AML-193 (cell line): ENCODE data around the gene HSF2BP.
"Not testable (repeated sequence)": the region's sequence is repeated elsewhere in the genome, so short reads cannot be mapped to it uniquely, and the experiment has no call there.

Experiments
- DNase-seq, 2 experiments: peaks; one replicate each; lab custom pipeline; 2025; lab: John Stamatoyannopoulos, UW

HSF2BP gene

DNA sequence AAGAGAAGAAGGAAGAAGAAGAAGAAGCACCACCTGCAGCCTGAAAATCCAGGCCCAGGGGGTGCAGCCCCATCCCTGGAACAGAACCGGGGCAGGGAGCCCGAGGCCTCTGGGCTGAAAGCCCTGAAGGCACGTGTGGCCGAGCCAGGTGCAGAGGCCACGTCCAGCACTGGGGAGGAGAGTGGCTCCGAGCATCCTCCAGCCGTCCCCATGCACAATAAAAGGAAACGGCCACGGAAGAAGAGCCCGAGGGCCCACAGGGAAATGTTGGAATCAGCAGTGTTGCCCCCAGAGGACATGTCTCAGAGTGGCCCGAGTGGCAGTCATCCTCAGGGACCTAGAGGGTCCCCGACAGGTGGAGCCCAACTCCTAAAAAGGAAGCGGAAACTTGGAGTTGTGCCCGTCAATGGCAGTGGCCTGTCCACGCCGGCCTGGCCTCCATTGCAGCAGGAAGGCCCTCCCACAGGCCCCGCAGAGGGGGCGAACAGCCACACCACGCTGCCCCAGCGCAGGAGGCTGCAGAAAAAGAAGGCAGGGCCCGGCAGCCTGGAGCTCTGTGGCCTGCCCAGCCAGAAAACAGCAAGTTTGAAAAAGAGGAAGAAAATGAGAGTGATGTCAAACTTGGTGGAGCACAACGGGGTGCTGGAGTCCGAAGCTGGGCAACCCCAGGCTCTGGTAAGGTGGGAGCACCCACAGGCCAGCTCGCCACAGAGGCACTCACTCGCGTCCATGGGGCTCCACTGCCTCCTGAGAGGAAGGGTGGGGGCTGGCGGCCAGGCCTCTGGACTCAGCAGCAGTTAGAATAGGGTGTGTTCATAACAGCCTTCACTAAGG, 28.5 kb upstream of the HSF2BP start:
- no peak for DNase-seq

- DNase-seq = no peak
Observed at GRCh38 chr21:43686811-43687565, 27.7 kb upstream of the HSF2BP start.

DNA sequence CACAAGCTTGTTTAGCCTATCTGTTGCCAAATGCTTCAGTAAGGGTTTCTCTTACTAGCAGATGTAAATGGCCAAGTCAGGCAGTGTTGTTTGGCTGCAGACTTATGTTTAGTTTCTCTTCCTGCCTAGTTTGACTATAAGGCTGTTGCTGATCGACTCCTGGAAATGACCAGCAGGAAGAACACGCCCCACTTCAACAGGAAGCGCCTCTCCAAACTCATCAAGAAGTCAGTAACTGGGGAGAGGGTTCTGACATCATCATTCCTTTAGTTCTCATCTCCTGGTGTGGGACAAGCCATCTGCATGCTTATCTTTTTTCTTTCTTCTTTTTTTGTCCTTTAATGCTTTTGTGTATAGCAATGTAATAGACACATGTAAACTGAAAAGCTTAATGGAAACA, 25.1 kb upstream of the HSF2BP start:
- no peak for DNase-seq

- DNase-seq = no peak
Observed at GRCh38 chr21:43681650-43682049, 22.4 kb upstream of the HSF2BP start.

GRCh38 chr21:43680421-43680820, 21.1 kb upstream of the HSF2BP start:
- not testable (repeated sequence) for DNase-seq

- DNase-seq = no peak
Observed at GRCh38 chr21:43679951-43680350, 20.7 kb upstream of the HSF2BP start.

- DNase-seq = no peak
Observed at GRCh38 chr21:43676391-43676790, 17.1 kb upstream of the HSF2BP start.

- DNase-seq = no peak
Observed at GRCh38 chr21:43675871-43676270, 16.6 kb upstream of the HSF2BP start.

DNA sequence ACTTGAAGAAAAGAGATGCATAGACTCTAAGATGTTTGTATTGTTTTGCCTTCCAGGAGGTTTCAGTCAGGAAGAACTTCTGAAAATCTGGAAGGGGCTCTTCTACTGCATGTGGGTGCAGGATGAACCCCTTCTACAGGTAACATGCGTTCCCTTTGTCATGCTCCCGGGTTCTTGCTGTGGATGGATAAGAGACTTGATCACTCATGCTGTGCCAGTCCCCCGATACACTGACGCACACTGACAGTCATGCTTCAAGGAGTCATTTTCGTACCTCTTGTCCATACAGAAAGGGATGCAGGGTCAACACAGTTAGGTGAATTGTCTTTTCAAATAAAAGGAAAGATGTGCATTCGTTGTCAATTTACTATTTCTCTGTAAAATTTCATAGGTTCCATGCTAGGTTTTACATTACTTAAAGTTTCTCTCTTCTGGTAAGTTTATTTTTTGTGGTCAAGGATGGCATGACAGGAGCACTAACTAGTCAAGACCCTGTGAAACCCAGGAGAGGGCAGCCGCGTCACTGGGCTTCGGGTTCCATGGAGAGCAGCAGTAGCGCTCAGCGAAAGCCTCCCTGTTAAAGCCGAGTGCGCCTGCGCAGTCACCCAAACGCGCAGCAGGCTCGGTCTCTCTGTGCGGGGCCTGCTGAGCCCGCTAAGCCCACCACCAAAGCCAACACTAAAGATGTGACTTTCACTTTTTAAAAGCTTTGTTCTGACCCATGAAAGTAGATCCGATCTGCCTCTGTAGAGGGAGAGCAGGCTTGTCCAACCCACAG, 10.7 kb upstream of the HSF2BP start:
- DNase-seq = no peak

DNA sequence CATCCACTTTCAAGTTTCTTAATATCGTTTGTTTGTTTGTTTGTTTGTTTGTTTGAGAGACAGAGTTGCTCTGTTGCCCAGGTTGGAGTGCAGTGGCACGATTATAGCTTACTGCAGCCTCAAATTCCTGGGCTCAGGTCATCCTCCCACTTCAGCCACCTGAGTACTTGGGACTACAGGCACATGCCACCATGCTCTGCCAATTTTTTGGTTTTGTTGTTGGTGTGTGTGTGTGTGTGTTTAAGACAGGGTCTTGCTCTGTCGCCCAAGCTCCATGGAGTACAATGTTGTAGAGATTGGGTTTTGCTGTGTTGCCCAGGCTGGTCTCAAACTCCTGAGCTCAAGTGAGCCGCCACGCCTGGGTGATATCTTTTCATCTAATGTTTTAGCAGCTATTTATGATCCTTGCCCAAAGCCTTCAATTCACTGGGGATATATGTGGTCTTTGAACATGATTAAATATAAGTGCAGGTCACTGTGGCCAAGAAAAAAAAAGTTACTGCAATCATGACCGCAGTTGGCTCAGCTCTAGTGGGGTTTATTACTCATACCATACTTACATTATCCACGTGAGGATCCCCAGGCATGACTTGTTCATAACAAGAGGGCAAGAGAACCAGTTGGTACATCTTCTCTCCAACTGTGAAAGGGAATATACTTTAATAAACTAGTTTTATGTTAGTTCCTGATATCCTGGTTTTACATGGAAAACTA, 8.1 kb upstream of the HSF2BP start:
- peak; percentile 11 to 57 for DNase-seq

- DNase-seq = no peak
Observed at GRCh38 chr21:43665879-43666278, 6.6 kb upstream of the HSF2BP start.

GRCh38 chr21:43664358-43664757, 5.1 kb upstream of the HSF2BP start:
- DNase-seq = no peak

- DNase-seq = no peak
Observed at GRCh38 chr21:43663033-43663432, 3.7 kb upstream of the HSF2BP start.

DNA sequence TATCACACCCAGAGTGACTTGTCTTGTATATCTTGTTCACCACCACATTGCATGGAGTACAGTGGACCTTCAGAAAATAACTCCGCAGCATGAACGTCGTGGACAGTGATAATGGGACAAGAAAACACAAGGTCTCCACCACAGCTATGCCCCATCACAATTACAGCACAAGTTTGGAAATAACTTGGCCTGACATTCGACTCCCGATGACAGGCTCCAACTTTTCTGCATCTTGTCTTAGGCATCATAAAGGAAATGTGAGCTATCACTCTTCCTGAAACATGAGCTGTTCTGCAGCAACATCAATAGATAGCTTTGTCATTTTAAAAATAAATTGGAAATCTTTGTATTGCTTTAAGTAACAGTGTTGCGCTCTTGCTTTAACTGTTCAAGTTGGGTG, 3.0 kb upstream of the HSF2BP start:
- no peak for DNase-seq

- DNase-seq = no peak
Observed at GRCh38 chr21:43658769-43659135, 536 bp downstream of the HSF2BP start.

- no peak for DNase-seq
Observed at GRCh38 chr21:43658088-43658741, 1.1 kb downstream of the HSF2BP start.

GRCh38 chr21:43657355-43658087, 1.8 kb downstream of the HSF2BP start:
- no peak for DNase-seq

- no peak for DNase-seq
Observed at GRCh38 chr21:43654806-43655489, 4.3 kb downstream of the HSF2BP start.

GRCh38 chr21:43653626-43654025, 5.7 kb downstream of the HSF2BP start:
- no peak for DNase-seq

DNA sequence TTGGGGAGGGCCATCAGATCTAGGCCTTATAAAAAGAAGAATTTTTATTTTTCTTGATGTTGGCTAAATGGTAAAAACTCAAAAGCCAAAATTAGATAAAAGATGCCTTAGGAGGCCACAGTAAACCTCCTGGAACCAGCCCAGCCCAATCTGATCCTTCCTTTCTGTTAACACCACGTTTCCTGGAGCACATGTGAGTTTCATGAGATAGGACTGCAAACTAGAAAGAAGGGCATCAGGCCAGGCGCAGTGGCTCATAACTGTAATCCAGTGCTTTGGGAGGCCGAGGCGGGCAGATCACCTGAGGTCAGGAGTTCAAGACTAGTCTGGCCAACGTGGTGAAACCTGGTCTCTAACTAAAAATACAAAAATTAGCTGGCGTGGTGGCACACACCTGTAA, 6.7 kb downstream of the HSF2BP start:
- DNase-seq = no peak
